K562 (cell line): Measurements from ENCODE around the gene PTGIS.

Experiments
- E2F8 ChIP-seq: fragments of 450-650 bp; IDR thresholded peaks from 2 replicates; pipeline ENCODE4 v1.7.1; 2018; ENCODE audit warnings: mild to moderate bottlenecking, low read depth; ENCODE audit not compliant: partially characterized antibody
- MAX ChIP-seq: sonication (generic); formaldehyde crosslinking; IDR thresholded peaks from 2 replicates; pipeline ENCODE4 v1.9.0; 2022; ENCODE audit warnings: mild to moderate bottlenecking, missing genetic modification reagents
- NUFIP1 ChIP-seq: fragments of 450-650 bp; IDR thresholded peaks from 2 replicates; pipeline ENCODE4 v1.6.1; 2018; ENCODE audit not compliant: partially characterized antibody
- RCOR1 ChIP-seq, 2 experiments: IDR thresholded peaks; 2 replicates each; pipeline ENCODE4 v1.6.1; 2012; ENCODE audit warnings: low read depth in 2 of 2, low read length in 2 of 2, borderline replicate concordance in 1 of 2, improper control_type of control experiment in 1 of 2
- ZBTB26 ChIP-seq: fragments of 450-650 bp; formaldehyde crosslinking; IDR thresholded peaks from 2 replicates; pipeline ENCODE4 v1.4.0; 2022; ENCODE audit warnings: missing genetic modification characterization
- TF ChIP-seq, protein P1 (sequence below), 2 experiments: IDR thresholded peaks in 1 of 2; conservative IDR thresholded peaks in 1 of 2; 2 replicates each; pipeline ENCODE4 v1.6.1; 2016; ENCODE audit warnings: low read depth in 2 of 2, mild to moderate bottlenecking in 1 of 2, missing compliant biosample characterization in 1 of 2, missing genetic modification characterization in 1 of 2, moderate library complexity in 1 of 2
- TF ChIP-seq, protein P2 (sequence below), 2 experiments: fragments of 450-650 bp; IDR thresholded peaks; 2 replicates each; pipeline ENCODE4 v1.6.1; 2016
- TF ChIP-seq, protein P3 (sequence below): sonication (generic); formaldehyde crosslinking; IDR thresholded peaks from 2 replicates; pipeline ENCODE4 v1.8.0; 2022; ENCODE audit warnings: mild to moderate bottlenecking, missing genetic modification reagents, borderline replicate concordance

DNA sequence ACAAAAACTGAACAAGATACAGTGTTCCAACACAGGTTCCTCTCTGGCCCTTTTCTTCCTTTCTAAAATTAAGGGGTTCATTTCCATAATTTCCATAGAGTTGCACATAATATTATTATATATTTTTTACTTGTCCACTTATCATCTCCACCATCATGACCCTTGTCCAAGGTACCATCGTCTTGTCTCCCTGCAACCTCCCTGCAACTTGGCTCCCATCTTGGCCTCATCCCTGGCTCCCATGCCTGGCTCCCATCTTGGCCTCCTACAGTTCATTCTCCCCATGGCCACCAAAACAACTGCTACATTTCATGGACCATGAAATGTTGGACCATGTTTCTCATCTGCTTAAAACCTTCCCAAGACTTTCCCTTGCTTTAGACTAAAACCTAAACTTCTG lies 82.4 kb downstream of the PTGIS start:
- TF ChIP-seq NUFIP1, result no peak
- TF ChIP-seq, protein P1, sequence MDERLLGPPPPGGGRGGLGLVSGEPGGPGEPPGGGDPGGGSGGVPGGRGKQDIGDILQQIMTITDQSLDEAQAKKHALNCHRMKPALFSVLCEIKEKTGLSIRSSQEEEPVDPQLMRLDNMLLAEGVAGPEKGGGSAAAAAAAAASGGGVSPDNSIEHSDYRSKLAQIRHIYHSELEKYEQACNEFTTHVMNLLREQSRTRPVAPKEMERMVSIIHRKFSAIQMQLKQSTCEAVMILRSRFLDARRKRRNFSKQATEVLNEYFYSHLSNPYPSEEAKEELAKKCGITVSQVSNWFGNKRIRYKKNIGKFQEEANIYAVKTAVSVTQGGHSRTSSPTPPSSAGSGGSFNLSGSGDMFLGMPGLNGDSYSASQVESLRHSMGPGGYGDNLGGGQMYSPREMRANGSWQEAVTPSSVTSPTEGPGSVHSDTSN (CRISPR knock-in tag; IDR thresholded peaks at IDR 0.05; ENCODE audit: low read depth), result no peak
- TF ChIP-seq, protein P1 (tag; conservative IDR thresholded peaks at IDR 0.05; ENCODE audit: low read depth), result no peak
- TF ChIP-seq ZBTB26, result no peak
- TF ChIP-seq, protein P2, sequence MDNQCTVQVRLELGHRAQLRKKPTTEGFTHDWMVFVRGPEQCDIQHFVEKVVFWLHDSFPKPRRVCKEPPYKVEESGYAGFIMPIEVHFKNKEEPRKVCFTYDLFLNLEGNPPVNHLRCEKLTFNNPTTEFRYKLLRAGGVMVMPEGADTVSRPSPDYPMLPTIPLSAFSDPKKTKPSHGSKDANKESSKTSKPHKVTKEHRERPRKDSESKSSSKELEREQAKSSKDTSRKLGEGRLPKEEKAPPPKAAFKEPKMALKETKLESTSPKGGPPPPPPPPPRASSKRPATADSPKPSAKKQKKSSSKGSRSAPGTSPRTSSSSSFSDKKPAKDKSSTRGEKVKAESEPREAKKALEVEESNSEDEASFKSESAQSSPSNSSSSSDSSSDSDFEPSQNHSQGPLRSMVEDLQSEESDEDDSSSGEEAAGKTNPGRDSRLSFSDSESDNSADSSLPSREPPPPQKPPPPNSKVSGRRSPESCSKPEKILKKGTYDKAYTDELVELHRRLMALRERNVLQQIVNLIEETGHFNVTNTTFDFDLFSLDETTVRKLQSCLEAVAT (IDR thresholded peaks at IDR 0.05), result no peak
- no peak for TF ChIP-seq E2F8
- no peak for TF ChIP-seq RCOR1 (IDR thresholded peaks at IDR 0.05; ENCODE audit: borderline replicate concordance in 1 of 2, low read depth in 2 of 2, low read length in 2 of 2)
- no peak for TF ChIP-seq MAX
- TF ChIP-seq, protein P3, sequence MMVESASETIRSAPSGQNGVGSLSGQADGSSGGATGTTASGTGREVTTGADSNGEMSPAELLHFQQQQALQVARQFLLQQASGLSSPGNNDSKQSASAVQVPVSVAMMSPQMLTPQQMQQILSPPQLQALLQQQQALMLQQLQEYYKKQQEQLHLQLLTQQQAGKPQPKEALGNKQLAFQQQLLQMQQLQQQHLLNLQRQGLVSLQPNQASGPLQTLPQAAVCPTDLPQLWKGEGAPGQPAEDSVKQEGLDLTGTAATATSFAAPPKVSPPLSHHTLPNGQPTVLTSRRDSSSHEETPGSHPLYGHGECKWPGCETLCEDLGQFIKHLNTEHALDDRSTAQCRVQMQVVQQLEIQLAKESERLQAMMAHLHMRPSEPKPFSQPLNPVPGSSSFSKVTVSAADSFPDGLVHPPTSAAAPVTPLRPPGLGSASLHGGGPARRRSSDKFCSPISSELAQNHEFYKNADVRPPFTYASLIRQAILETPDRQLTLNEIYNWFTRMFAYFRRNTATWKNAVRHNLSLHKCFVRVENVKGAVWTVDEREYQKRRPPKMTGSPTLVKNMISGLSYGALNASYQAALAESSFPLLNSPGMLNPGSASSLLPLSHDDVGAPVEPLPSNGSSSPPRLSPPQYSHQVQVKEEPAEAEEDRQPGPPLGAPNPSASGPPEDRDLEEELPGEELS, result no peak
